Suppressor macrophage treated with lipopolysaccharide for 4 hours (primary cell): ENCODE measurements around the gene CYB5R3.
A peak's percentile ranks its signal among the peaks of the same experiment; 100 is the strongest.

Experiments used
- DNase-seq: peaks from one replicate; pipeline ENCODE4 v3.0.0-alpha.2; 2020

The CYB5R3 gene

DNA sequence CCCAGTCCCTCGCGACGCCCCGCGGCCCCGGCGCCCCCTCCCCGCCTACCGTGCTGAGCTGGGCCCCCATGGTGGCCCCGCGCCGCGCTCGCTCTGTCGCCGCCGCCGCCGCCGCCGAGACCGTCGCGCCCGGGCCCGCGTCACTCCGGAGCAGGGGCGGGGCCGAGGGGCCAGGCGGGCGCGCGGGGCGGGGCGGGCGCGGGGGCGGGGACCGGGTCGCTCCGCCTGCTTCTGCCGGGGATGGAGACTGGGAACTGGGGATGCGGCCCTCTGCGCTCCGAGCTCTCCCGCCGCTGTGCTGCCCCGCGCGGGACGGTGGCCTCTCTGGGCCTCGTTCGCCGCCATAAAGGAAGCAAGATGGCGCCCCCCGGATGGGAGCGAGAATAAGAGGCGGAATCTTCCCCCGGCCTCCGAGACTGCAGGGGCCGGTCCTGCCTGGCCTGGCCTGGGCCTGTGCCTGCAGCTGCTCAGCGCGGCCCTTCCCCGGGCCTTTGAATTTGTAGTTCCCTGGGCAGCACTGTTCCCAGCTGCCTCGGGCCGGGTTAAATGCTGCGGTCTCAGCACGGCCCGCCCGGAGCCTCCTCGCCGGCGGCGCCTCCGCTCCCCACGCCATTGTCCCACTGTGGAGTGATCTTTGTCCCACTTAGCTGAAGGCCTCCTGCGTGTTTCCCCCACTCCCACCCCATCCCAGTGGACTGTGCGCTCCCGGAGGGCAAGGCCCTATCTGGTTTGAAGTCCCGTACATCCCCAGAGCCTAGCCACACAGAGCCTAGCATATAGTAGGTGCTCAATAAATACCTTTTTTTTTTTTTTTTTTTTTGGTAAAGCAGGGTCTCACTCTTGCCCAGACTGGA, at the start of gene CYB5R3:
Gene CYB5R3 (minus strand): TSS at position 147 of the 854 bp plus-strand sequence. CDS start 77 bp downstream, at position 70.
- DNase-seq: peak; percentile 87

- no peak for DNase-seq
Observed at GRCh38 chr22:42697542-42698013, 48.4 kb upstream of the CYB5R3 start.

DNA sequence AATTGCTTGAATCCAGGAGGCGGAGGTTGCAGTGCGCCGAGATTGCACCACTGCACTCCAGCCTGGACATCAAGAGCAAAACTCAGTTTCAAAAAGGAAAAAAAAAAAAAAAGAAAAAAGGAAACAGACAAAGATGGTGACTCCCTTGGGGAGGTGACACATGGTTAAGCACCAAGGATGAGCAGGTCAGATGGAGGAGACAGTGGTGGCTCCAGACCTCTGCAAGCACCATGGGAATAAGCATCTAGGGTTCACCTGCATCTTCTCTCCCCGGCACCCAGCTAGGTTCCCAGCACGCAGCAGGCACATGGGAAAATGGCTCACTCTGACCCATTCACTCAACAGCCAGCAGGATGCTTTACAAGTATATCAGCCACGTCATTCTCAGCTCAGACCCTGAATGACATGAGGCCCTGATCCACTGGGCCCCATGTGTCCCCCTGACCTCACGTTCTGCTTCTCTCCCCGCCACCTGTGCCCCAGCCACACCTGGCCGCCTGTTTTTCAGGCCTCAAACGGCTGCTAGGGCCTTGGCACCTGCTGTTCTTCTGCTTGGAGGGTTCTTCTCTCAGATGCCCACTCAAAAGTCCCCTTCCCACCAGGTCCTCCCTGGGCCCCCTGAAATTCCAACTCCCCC, 47.3 kb upstream of the CYB5R3 start:
- no peak for DNase-seq

DNA sequence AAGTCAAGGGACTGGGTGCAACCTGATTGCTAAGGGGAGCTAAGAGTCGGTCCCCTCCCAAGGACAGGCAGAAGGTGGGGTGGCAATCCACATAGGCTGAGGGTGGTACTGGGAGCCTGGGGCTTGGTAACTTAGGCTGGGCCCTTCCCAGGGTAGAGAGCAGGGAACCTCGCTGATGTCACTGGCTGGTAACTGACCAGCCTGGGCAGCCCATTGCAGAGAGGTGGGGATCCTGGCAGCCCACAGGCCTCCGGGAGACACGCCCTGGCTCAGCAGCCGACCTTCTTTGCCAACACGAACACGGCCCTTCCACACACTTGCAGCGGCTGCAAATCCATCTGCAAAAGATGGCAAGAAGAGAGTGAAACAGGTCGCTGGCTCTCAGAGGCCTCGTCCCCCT, 46.1 kb upstream of the CYB5R3 start:
- no peak for DNase-seq

- no peak for DNase-seq
Observed at GRCh38 chr22:42693763-42694683, 44.8 kb upstream of the CYB5R3 start.

GRCh38 chr22:42693055-42693762, 44.0 kb upstream of the CYB5R3 start:
- DNase-seq: no peak

- no peak for DNase-seq
Observed at GRCh38 chr22:42692239-42693054, 43.3 kb upstream of the CYB5R3 start.

GRCh38 chr22:42691440-42691839, 42.2 kb upstream of the CYB5R3 start:
- DNase-seq: no peak

GRCh38 chr22:42688241-42689211, 39.3 kb upstream of the CYB5R3 start:
- no peak for DNase-seq

- DNase-seq: no peak
Observed at GRCh38 chr22:42686756-42687491, 37.7 kb upstream of the CYB5R3 start.

DNA sequence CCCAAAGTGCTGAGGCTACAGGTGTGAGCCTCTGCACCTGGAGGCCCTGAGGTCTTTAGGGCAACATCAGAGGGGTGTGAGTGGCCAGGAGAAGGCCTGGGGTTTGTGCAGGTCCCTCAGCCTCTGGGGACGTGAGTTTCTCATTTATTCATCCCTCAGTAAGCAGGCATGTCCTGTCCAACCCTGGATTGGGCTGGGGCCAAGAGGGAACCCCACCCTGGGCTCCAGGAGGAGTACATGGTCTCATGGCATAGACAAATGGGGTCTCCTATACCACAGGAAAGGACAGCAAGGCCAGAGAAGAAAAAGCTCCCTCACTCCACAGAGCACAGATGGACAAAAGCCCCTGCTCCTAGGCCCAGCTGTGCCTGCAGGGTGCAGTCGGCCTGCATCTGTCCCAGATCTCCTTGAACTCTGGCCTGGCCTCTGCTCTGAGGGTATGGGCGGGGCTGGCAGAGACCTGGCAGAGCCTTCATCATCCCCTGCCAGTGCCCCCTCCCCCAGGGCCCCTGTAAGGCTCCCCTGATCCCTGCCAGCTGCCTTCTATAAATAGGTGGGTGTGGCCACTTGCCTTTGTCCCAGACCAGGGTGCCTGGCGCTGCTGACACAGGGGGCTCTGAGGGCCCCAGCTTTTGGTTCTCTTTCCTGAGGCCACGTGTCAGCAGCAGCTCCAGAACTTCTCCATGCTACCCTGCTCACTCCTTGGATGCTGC, 36.9 kb upstream of the CYB5R3 start:
- DNase-seq: no peak

- DNase-seq: no peak
Observed at GRCh38 chr22:42684462-42685195, 35.4 kb upstream of the CYB5R3 start.

GRCh38 chr22:42683578-42684283, 34.5 kb upstream of the CYB5R3 start:
- no peak for DNase-seq

DNA sequence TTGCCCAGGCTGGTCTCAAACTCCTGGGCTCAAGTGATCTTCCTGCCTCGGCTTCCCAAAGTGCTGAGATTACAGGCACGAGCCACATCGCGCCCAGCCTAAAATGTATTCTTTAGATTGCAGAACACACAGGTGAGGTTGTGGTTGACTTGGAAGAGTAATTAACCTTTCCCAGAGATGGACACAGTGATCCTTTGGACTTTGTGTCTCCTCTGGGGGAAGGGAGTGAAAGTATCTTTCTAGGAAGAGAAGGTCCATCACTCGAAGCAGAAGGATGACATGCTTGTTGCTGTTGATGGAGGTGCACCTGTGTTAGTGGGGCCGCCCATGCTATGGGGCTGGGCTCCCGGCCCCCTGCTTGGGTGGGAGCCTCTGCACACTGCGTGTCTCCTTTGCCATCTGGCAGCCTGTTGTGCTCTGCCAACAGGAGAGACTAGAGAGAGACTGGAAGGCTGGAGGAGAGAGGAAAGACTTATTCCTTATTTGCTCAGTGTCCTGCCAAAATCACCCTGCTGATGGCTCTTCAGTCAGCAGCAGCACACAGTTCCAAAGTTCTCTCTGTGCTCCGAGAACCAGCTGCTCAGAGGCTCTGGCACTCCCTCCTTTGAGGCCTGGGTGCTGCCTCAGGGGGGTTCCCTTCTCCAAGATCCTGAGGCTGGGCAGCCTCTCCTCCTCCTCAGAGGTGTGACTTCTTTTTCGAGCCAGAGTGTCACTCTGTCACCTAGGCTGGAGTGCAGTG, 33.1 kb upstream of the CYB5R3 start:
- no peak for DNase-seq

GRCh38 chr22:42680648-42681047, 31.5 kb upstream of the CYB5R3 start:
- DNase-seq: peak; percentile 94

DNA sequence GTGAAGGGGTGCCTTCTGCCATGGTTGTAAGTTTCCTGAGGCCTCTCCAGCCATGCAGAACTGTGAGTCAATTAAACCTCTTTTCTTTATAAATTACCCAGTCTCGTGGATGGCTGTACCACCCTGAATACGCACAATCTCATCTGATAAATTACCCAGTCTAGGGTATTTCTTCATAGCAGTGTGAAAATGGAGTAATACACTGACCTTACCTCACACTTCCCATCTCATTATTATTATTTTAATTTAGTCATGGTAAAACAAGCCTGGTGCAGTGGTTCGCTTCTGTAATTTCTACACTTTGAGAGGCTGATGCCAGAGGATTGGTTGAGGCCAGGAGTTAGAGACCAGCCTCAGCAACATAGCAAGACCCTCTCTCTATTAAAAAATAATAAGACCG, 30.5 kb upstream of the CYB5R3 start:
- peak; percentile 40 for DNase-seq

DNA sequence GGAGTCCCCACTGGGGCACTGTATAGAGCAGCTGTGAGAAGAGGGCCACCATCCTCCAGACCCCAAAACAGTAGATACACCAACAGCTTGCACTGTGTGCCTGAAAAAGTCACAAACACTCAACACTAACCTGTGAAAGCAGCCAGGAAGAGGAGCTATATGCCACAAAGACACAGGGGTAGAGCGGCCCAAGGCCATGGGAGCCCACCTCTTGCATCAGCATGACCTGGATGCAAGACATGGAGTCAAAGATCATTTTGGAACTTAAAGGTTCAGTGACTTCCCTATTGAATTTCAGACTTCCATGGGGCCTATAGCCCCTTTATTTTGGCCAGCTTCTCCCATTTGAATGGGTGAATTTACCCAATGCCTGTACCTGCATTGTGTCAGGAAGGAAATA, 29.7 kb upstream of the CYB5R3 start:
- no peak for DNase-seq
